Endodermal cell (in vitro differentiated cells): ENCODE measurements around the gene SCUBE2. TPM values are rescaled to one million over a fixed set of nuclear protein-coding genes. Genes with fewer than 3 reads are reported as not detected.

Source experiments
- DNase-seq: peaks from one replicate; pipeline ENCODE4 v3.0.0-alpha.2; 2017
- H3K27ac ChIP-seq: 2 replicates; pipeline ENCODE4 v1.5.1; 2013; ENCODE audit warnings: mild to moderate bottlenecking, low read depth, low read length, moderate library complexity
- H3K27me3 ChIP-seq: 2 replicates; pipeline ENCODE4 v1.6.1; 2013; ENCODE audit warnings: mild to moderate bottlenecking, low read length, moderate library complexity; ENCODE audit not compliant: insufficient read depth, control insufficient read depth, poor library complexity, severe bottlenecking
- H3K36me3 ChIP-seq: 2 replicates; pipeline ENCODE4 v1.7.0; 2013; ENCODE audit warnings: mild to moderate bottlenecking, low read length, moderate library complexity; ENCODE audit not compliant: control insufficient read depth, insufficient read depth
- H3K4me1 ChIP-seq: one replicate; pipeline ENCODE4 v1.7.0; 2013; ENCODE audit warnings: low read length; ENCODE audit not compliant: control insufficient read depth, insufficient read depth
- H3K4me3 ChIP-seq: 2 replicates; pipeline ENCODE4 v1.5.1; 2013; ENCODE audit warnings: mild to moderate bottlenecking, low read length, moderate library complexity
- H3K9ac ChIP-seq: 2 replicates; pipeline ENCODE4 v1.6.1; 2013; ENCODE audit warnings: mild to moderate bottlenecking, low read length, moderate library complexity; ENCODE audit not compliant: poor library complexity, severe bottlenecking; ENCODE audit errors: extremely low read depth
- H3K9me3 ChIP-seq: 2 replicates; pipeline ENCODE4 v1.6.1; 2013; ENCODE audit warnings: mild to moderate bottlenecking, low read length, moderate library complexity; ENCODE audit not compliant: control insufficient read depth
- H3K27ac Mint-ChIP-seq: 2 replicates; pipeline ENCODE4 v1.8.0; 2020; ENCODE audit warnings: mixed read lengths
- H3K27me3 Mint-ChIP-seq: 2 replicates; pipeline ENCODE4 v1.8.0; 2021; ENCODE audit warnings: mild to moderate bottlenecking, mixed read lengths; ENCODE audit not compliant: insufficient read depth
- H3K36me3 Mint-ChIP-seq: 2 replicates; pipeline ENCODE4 v1.8.0; 2020; ENCODE audit warnings: low read depth, mixed read lengths
- H3K4me1 Mint-ChIP-seq: 2 replicates; pipeline ENCODE4 v1.8.0; 2020; ENCODE audit warnings: mixed read lengths
- H3K4me3 Mint-ChIP-seq: 2 replicates; pipeline ENCODE4 v1.8.0; 2020; ENCODE audit warnings: mild to moderate bottlenecking, moderate library complexity, mixed read lengths
- H3K9me3 Mint-ChIP-seq: 2 replicates; pipeline ENCODE4 v1.8.0; 2020; ENCODE audit warnings: mild to moderate bottlenecking, mixed read lengths
- CTCF ChIP-seq: fragments of 200-600 bp; sonication (generic); conservative IDR thresholded peaks from 2 replicates; pipeline ENCODE4 v1.5.0; 2021; ENCODE audit warnings: antibody characterized with exemption, mild to moderate bottlenecking
- WGBS, 2 experiments: methylation state at CpG; one replicate each; pipeline versions ENCODE4 v1.1.5 to v1.1.7; 2013; ENCODE audit warnings: missing lambda C conversion rate in 2 of 2, mixed read lengths in 1 of 2; ENCODE audit not compliant: insufficient coverage in 1 of 2, insufficient read length in 1 of 2; 5-methylcytosine and 5-hydroxymethylcytosine counted together
- total RNA-seq, 2 donors: library from RNA; stranded (reverse); fragmentation: NEBNext Ultra II Directional in 1 of 2; extraction: Animal tissue kit (Norgen Biotek cat#: 25700) in 1 of 2; gene quantifications; 2 replicates in 1 of 2; 3 replicates in 1 of 2; pipeline ENCODE4 v1.2.1, GENCODE V29; 2021

SCUBE2 gene
- total RNA-seq, 2 donors from 2014 or later = 1.5 to 2.0 TPM

GRCh38 chr11:9005087-9005486 is 86.3 kb downstream of the SCUBE2 start:
- Histone ChIP-seq H3K27me3 (peaks cover 91% of the 10 kb centered on the region), H3K4me1 (peaks cover 3% of the 10 kb centered on the region)
- H3K27ac Mint-ChIP-seq = no peak overlapping the region

GRCh38 chr11:9004183-9004926 is 87.0 kb downstream of the SCUBE2 start:
- peaks cover 92% of the 10 kb centered on the region for H3K27me3 Mint-ChIP-seq
- no peak overlapping the region for H3K9ac ChIP-seq
- 5 to 6% methylated on average over 35 to 69 of the region's 69 CpGs for WGBS, 2 experiments

More at GRCh38 chr11:9005087-9005486, 86.3 kb downstream of the SCUBE2 start:
- DNase-seq = no peak
- peaks cover 2% of the 10 kb centered on the region for H3K4me1 Mint-ChIP-seq
- TF ChIP-seq CTCF = no peak
- peaks cover 2% of the 10 kb centered on the region for H3K9me3 Mint-ChIP-seq
- H3K4me3 Mint-ChIP-seq = peak overlapping the region; percentile 33
- H3K9ac ChIP-seq = no peak overlapping the region
- no peak overlapping the region for H3K27ac ChIP-seq
- 91 to 100% methylated on average over 4 of the region's 4 CpGs for WGBS, 2 experiments
- H3K36me3 Mint-ChIP-seq = no peaks in the 10 kb centered on the region
- no peak overlapping the region for H3K4me3 ChIP-seq
- H3K27me3 Mint-ChIP-seq = peaks cover 92% of the 10 kb centered on the region
- no peaks in the 10 kb centered on the region for H3K36me3 ChIP-seq
- no peaks in the 10 kb centered on the region for H3K9me3 ChIP-seq

GRCh38 chr11:9003573-9004182 is 87.7 kb downstream of the SCUBE2 start, which contains the start of gene NRIP3:
Gene NRIP3 (minus strand): TSS chr11:9004001. CDS start chr11:9003935, 66 bp downstream.
- Histone ChIP-seq H3K4me1 (peaks cover 3% of the 10 kb centered on the region), H3K27ac (no peak within 1 kb of the TSS), H3K4me3 (peak within 1 kb of the TSS; percentile 73), H3K9ac (no peak within 1 kb of the TSS), H3K27me3 (peaks cover 83% of the 10 kb centered on the region), H3K9me3 (no peaks in the 10 kb centered on the region), H3K36me3 (no peaks in the 10 kb centered on the region)
- 0 to 1% methylated on average over 19 to 83 of the region's 83 CpGs for WGBS, 2 experiments
- Mint-ChIP-seq H3K4me3 (peak within 1 kb of the TSS; percentile 53), H3K36me3 (no peaks in the 10 kb centered on the region), H3K27me3 (peaks cover 88% of the 10 kb centered on the region), H3K9me3 (no peaks in the 10 kb centered on the region), H3K4me1 (peaks cover 2% of the 10 kb centered on the region), H3K27ac (no peak within 1 kb of the TSS)
- DNase-seq = peak; percentile 83
- no peak for TF ChIP-seq CTCF

More at GRCh38 chr11:9004183-9004926, 87.0 kb downstream of the SCUBE2 start:
- H3K27ac Mint-ChIP-seq = no peak overlapping the region
- Histone ChIP-seq H3K4me1 (peaks cover 3% of the 10 kb centered on the region), H3K27ac (no peak overlapping the region), H3K9me3 (no peaks in the 10 kb centered on the region), H3K36me3 (no peaks in the 10 kb centered on the region), H3K4me3 (peak overlapping the region; percentile 73), H3K27me3 (peaks cover 90% of the 10 kb centered on the region)
- peak; percentile 88 for DNase-seq
- no peaks in the 10 kb centered on the region for H3K9me3 Mint-ChIP-seq
- peak overlapping the region; percentile 33 for H3K4me3 Mint-ChIP-seq
- peaks cover 2% of the 10 kb centered on the region for H3K4me1 Mint-ChIP-seq
- H3K36me3 Mint-ChIP-seq = no peaks in the 10 kb centered on the region
- no peak for TF ChIP-seq CTCF
